Right renal cortex interstitium (tissue), 3 donors: ENCODE results near the gene CNST. TPM values are rescaled to one million over a fixed set of nuclear protein-coding genes. Genes with fewer than 3 reads are reported as not detected.
"Not testable (repeated sequence)": the region's sequence is repeated elsewhere in the genome, so short reads cannot be mapped to it uniquely, and the experiment has no call there.

ENCODE experiments used
- DNase-seq, 3 donors: peaks; one replicate each; pipeline ENCODE4 v3.0.0-alpha.2; 2013; ENCODE audit warnings: low read depth in 3 of 3, low spot score in 2 of 3
- polyA plus RNA-seq, 3 donors: library from polyadenylated mRNA; unstranded; fragments of 120-200 nt; gene quantifications; one replicate each; pipeline ENCODE4 v1.2.1, GENCODE V29; 2013; ENCODE audit not compliant: insufficient read length in 3 of 3

Gene CNST
- polyA plus RNA-seq, 3 donors: 22.0 to 24.7 (median 22.1) TPM

DNA sequence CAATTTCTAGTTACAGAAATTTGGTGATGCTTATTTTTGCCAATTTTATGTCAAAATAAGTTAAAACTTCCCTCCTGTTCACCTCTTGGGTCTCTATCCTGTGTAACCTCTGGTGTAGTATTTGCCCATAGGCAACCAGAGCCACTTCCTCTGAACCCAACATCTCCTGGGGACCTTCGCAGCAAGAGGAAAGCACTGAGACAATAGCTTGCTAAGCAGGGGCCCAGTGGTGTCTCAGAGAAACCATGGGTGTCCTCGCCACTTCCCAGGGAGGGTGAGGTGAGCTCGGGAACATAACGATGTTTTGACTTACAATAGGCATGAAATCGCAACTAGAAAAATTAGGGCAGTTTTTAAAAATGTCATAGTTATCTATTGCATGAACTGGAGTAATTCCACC, 101.5 kb downstream of the CNST start:
- no peak for DNase-seq

DNA sequence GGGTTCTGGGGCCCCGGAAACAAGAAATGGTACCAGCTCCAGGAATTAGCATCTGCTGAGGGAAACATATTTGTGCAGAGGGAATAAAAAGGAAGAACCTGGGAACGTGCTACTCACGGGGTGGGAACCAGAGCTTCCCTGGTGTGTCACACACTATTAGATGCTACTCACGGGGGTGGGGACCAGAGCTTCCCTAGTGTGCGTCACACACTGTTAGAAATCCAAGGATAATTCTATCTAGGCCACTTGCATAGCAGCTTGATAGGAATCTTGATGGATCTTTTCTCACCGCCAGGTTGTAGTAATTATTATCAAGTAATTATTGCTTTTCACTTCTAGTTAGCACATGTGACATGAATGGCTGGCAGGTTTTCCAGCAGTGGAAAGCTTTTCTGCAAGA, 103.4 kb downstream of the CNST start:
- no peak for DNase-seq

DNA sequence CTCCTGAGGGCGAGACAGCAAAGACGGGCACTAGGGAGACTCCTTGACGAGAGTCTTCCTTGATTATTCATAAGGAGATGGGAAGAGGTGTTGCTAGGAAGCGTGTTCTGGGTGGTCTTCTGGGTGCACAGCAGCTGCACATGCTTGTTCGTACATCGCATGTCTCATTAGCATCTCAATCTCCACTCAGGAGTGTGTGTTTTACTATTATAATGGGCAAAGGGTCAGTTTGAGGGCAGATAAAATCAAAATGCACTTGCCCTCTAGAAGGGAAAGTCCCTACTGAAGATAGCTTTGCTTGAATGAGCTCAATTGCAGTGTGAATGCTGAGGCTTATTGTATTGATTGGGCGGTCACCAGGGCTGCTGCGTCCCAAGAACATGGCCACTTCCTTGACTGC, 107.8 kb downstream of the CNST start:
- no peak for DNase-seq

DNA sequence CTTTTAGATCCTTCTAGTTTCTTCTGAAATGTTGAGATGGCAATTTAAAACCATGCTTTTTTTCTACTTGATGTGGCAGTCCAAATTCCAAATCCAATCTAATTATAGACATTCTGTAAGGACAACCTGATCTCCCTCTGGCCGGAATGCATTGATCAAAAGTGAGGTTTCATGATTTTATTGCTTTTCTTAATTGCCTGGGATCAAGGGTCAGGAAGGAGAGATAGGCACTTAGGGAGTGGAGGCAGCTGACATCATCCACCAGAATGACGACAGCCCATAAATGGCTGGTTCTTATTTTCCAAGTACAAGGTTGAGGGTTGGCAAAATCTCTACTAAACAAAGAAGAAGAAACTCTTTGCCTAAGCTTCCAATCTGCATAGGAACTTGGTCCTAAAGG, 111.6 kb downstream of the CNST start:
- DNase-seq: no peak

DNA sequence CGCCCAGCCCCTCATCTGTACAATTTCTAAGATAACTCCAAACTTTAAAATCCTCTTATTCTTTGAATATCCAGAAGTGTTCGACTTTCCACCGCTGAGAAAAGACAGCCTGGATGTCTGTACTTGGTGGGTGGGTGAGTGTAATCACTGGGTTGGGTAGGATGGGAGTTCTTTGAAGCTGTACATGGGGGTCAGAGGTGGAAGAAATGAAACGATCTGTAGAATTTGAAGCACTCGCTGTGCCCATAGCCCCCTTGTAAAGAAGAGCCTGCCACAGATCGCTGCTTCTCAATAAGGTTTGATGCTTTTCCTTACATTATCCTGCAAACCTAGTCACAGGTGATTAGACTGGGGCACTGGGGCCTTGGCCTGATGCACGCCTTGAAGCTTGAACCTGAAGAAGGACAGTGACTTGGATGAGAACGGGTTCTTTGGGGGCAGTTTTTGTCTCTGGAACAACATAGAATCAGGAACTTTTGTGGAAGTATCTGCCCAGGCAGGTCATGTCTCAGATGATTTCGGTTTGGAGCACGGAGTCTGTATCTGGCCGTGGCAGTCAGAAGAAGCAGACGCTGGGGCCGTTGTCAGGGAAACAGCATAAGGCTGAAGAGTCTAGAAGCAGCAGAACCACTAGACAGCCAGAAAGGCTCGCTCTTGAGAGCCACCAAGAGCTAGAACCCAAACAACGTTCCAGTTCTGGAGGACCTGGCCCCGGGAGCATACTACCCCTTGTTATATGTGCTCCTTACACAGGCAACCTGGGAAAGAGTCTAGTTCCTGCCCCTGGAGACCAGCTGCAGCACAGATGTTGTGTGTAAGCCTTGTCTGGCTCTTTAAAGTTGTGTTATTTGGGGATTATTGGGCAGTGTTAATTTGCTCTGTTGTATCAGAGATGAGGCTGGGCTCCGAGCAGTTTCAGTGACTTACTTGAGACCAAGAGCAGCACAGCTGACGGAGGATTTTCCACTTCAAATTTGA, 112.8 kb downstream of the CNST start:
- no peak for DNase-seq

DNA sequence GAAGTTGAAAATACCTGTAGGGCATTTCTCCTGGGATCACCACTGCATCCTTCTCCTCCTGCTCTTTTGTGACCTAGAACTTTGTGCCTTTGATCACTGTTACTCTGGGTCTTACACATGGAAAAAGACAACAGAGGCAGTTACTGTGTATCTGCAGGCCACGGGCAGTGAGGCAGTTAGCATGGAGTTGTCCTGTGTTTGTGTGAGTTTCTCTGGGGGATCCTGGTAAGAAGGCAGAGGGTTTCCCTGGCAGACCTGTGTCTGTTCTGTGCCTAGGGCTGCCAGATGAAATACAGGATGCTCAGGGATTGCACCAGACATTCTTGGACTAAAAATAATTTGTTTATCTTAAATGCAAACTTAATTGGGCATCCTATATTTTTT, 113.5 kb downstream of the CNST start:
- DNase-seq: no peak

DNA sequence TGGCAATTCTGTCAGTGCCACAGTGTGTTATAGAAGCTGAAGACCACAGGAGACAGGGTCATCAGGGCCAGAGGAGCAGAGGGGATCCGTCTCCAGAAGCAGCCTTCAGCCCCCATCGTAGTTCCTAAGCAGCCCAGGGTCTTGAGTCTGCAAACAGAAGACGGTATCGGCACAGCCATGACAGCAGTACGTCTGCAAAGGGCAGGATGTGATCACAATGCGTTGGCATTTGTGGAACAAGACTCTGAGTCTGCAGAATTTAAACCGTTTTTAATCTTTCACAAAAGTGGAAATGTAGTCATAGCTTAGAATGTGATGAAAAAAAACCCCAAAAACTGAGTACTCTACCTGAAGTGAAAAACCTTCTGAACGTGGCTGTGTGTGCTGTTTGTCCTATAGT, 113.9 kb downstream of the CNST start:
- DNase-seq: no peak

DNA sequence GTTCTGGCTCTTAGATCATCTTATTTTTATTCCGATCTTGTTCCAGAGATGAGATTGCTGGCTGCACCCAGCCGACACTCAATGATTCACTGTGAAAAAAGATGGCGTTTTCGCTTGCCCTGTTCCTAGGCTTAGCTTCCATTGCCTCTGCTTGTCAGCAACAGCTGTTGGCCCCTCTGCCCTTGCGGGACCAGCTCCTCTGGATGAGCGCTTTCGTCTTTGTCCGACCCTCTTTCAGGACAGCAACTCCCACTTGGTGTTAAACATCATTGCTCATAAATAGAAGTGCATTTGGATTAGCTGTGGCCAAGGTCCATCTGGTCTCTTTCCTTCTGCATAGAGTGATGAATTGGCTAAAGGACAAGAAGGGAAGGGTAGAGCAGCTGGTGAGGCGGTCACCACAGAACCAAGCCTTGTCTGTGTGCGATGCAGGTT, 114.5 kb downstream of the CNST start:
- DNase-seq: no peak

DNA sequence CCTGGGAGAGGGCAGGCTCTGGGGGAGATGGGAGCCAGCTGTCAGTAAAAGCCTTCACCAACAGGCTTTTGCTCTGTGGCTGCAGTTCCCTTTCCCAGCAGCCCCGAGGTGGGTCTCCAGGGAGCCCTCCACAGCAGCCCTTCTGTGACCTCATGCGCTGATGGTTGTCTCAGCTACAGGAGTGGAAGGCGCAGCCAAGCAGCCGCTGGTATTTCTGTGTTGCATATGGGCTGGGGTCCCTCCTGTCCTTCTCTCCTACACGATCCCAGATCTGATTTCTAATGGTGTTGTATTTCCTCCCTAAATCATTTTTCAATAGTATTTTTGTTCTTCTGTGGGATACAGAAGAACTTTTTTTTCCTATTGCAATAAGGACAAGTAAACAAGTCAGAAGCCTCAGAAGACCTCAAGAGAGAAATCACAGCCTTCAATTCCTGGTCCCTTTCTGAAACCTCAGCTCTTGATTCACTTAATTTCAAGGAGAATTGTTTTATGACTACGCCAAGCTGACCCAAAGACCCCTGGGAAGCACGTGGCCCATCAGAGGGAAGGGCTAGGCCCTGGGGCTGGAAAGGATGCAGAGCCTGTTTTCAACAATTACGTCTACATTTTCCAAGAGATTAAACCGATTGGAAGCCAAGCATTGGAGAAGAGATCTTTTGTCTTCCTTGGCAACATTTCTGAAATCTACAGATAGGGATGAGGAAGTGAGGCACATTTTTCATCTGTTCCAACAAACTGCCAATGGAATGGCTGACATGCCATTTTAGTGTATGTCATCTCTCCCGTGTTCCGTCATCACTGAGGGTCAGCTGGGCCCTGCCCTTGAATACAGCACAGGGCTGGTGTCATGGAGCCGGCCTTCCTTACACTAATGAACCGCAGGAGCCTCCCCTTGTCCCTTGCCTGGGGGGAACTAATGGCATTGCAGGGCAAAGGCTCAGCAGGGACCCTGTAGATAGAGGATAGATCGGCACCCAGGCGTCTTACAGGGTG, 115.9 kb downstream of the CNST start:
- no peak for DNase-seq

DNA sequence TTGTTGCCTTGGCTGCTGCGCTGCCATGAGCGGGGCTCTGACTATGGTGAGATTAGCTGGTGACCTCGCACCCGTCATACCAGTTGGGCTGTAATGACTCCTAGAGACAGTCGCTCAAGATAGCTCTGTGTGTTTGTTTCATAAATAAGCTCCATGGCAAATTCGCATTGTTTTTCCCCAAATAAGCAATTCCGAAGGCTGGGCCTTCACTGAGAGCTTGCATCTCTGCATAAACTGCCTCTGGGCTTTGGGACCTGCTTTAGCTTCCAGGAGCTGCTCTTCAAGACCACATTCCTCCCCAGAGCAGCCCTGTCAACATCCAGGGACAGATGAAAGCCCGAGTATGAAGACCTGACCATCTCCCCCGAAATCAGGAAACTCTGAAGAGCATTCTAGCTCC, 117.3 kb downstream of the CNST start:
- no peak for DNase-seq

DNA sequence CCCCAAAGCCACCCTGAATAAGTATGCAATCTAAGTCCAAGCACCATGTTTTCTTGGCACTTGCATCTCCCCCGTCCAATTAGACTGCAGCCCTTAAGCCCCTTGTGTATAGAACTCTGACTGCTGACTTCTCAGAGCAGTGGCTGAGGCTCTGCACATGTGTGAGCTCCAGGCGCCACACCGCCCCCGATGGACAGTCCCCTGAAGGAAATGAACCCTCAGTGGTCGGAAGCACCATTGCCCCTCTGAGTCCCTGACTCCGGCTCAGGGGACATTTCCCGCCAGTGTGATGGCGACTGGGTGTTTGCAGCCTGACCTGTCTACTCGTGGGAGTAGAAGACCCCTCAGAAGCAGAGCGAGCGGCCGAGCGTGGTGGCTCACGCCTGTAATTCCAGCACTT, 120.7 kb downstream of the CNST start:
- no peak for DNase-seq

DNA sequence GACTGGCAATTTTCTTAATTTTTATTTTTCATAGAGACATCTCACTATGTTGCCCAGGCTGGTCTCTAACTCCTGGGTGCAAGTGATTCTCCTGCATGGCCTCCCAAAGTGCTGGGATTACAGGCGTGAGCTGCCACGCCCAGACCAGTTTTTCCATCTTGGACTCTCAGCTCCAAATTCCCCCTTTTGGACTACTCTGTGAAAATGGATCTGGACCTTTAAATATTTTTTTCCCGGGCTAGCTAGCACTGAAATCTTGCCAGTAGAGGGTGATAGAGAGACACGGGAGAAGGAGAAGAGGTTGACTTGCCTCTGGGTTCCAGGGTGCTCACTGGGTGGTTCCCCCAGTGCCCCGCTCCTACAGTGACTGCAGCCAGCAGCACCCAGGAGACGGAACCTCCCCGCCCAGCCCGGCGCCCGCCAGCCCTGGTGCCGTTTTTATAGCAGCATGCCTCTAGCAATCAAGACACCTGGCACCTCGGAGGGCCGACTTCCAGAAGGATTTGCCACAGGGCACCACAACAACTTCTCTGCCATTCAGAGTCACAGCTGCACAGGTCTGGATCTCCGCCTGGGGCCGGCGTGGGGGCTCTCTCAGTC, 123.3 kb downstream of the CNST start:
- no peak for DNase-seq

DNA sequence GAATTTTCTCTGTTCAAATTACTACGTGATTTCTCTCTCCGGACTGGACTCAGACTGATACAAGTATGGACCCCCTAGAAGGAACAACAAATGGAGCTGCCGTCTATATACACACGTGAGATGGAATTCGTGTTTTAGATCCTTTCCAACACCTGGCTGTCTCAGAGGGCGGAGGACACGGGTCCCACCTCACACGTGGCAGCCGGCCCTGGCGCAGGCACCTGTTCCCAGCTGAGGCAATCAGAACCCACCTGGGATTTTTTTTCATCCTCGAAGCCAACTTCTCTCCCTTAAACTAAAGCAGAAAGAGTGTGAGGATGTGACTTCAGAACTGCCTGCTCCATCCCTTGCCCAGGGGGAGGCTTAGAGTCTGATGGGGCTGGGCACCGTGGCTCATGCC, 123.8 kb downstream of the CNST start:
- DNase-seq: no peak

DNA sequence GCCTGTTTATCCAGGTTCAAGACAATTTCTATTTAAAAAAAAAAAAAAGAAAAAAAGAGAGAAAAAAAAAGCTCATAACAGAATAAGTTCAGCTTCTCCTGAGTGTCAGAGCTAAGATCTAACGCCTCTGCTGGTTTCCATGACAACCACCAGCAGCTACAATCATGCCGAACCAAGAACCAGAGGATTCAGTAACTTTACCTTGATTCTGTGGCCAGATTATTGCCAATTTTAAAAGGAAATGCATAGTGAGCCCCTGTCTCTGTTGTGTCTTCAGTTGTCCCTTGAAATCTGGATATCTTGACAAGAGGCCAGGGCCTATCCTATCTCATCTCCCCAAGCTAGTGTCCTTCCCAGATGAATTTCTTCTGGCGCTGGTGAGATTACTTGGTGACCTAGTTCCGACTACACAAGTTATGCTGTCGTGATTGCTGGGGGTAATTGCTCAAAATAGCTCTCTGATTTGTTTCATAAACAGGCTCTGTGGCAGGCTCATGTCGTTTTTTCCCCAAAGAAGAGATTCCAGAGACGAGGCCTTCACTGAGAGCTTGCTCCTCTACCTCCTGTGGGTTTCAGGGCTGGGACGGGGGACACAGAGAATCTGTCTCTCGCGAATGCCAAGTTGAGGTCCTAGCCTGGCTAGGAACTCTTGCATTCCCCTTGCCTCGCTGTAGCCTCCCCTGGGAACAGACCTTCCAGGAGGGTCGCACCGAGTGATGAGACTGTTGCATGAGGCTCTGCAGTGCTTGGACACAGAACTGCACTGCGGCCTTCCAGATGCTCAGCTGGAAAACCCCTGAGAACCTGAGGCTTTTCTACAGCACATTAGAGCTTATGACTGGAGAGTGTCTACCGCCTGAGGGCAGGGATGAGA, 125.6 kb downstream of the CNST start:
- DNase-seq: no peak

DNA sequence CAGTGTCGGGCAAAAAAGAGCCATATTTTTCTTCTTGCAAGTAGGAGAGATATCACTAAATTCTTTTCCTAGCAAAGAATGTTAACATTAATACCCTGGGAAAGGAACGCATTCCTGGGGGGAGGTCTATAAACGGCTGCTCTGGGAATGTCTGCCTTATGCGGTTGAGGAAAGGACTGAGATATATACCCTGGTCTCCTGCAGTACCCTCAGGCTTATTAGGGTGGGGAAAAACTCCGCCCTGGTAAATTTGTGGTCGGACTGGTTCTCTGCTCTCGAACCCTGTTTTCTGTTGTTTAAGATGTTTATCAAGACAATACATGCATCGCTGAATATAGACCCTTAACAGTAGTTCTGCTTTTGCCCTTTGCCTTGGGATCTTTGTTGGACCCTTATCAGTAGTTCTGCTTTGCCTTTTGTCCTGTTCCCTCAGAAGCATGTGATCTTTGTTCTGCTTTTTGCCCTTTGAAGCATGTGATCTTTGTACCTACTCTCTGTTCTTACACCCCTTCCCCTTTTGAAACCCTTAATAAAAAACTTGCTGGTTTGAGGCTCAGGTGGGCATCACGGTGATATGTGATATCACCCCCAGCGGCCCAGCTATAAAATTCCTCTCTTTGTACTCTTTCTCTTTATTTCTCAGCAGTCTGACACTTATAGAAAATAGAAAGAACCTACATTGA, 128.1 kb downstream of the CNST start:
- DNase-seq: not testable (repeated sequence)

DNA sequence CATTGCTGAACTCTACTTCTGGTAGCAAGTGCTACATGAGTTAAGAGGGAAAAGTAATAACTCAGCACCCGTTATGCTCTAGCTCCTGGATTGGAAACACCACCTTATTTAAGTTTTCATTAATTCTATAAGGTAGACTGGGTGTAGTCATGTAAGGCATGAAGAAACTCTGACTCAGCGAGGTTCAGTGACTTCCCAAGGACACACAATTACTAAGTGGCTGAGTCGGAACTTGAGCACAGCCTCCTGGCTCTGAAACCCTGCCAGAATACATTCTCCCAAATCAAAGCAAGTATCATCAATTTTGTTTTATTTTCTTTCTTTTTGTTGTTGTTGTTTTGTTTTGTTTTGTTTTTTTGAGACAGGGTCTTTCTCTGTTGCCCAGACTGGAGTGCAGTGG, 128.9 kb downstream of the CNST start:
- DNase-seq: no peak

DNA sequence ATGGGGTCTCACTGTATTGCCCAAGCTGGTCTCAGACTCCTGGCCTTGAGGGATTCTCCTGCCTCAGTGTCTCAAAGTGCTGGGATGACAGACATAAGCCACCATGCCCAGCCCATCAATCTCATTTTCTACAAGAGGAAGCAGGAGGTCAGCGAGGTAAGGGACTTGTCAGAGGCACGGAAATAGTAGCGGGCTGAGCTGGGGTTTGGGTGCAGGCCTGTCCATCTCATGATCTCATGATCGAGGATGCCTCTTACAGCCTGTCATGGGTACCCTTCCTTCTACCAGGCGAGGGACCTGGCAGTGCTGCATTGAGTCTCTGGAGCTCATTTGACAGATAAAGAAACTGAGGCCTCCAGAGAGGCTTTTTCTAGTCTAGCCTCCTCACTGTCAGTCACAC, 129.4 kb downstream of the CNST start:
- no peak for DNase-seq

DNA sequence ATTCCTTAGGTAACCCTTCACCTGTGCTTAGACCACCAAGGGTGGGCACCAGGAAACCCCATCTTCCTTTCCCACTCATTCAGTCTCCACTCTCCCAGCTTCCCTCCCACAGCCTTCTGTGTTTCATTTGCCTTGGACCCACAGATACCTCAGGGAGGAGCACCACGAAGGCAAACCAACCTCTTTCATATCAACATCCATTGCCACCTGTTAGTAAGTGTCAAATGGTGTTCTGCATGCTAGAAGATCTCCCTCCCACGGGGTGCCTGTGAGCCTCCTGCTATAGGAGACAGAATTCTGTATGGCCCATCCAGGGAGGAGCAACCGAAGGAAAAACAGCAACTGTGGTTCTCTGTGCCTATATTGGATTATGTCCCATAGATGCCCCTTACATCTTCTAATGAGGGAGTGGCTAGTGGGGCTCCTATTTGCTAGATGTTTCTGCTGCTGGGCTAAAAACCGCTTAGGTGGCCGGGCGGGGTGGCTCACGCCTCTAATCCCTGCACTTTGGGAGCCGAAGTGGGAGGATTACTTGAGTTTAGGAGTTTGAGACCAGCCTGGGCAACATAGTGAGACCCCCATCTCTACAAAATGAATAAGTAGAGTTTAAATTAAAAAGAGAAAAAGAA, 132.3 kb downstream of the CNST start:
- DNase-seq: no peak
